ENCODE data around the gene PERCC1. TPM values are rescaled to one million over a fixed set of nuclear protein-coding genes. Genes with fewer than 3 reads are reported as not detected.

The PERCC1 gene
- total RNA-seq, 1 donor from 2014 or later: not detected

DNA sequence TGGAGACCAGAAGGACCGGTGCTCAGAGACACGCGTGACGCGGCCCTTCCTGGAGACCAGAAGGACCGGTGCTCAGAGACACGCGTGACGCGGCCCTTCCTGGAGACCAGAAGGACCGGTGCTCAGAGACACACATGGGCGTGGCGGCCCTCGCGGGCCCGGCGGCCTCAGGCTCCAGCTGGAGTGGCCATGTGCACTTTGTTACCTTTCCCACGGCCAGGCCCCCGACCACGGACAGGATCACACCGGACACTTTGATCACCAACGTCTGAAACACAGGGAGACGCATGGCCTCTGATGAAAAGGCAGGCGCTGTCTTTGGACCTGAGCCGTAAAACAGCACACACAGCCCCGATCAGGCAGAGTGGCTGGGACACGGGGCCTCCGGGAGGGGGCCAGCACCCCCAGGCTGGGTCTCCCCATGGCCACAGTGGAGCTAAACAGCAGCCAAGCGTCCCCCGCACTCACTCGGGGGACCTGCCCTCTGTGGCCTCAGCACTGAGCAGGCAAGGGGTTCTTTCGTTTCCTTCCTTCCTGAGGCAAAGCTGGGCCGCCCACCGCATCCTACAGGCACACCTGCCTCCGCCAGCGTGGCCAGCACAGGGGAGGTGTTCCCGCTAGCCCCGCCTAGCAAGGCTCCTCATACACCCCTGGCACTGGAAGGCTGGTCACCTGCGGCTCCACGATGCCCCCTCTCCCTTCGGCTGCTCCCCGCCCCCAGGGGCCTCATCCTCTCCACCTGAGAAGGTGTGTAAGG is 26.8 kb downstream of the PERCC1 start:
- no peaks in the 10 kb centered on the region for H3K4me1 ChIP-seq
- H3K27me3 ChIP-seq: no peaks in the 10 kb centered on the region
- DNase-seq (ENCODE audit: extremely low spot score in 2 of 2): no peak
- H3K27ac ChIP-seq: no peak overlapping the region
- TF ChIP-seq, protein P1, sequence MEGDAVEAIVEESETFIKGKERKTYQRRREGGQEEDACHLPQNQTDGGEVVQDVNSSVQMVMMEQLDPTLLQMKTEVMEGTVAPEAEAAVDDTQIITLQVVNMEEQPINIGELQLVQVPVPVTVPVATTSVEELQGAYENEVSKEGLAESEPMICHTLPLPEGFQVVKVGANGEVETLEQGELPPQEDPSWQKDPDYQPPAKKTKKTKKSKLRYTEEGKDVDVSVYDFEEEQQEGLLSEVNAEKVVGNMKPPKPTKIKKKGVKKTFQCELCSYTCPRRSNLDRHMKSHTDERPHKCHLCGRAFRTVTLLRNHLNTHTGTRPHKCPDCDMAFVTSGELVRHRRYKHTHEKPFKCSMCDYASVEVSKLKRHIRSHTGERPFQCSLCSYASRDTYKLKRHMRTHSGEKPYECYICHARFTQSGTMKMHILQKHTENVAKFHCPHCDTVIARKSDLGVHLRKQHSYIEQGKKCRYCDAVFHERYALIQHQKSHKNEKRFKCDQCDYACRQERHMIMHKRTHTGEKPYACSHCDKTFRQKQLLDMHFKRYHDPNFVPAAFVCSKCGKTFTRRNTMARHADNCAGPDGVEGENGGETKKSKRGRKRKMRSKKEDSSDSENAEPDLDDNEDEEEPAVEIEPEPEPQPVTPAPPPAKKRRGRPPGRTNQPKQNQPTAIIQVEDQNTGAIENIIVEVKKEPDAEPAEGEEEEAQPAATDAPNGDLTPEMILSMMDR (IDR thresholded peaks at IDR 0.05): no peak
- TF ChIP-seq POLR2AphosphoS5 (IDR thresholded peaks at IDR 0.05; ENCODE audit: insufficient read depth in 1 of 2, low read depth in 1 of 2) (no peak), POLR2A (IDR thresholded peaks at IDR 0.05) (no peak)
- peaks cover 0 to 65% of the 10 kb centered on the region in 2 donors for H3K36me3 ChIP-seq
- H3K9me3 ChIP-seq: no peaks in the 10 kb centered on the region
- no peak overlapping the region for H3K4me3 ChIP-seq
- intact Hi-C loops (cut with DNase I): no loop called here

DNA sequence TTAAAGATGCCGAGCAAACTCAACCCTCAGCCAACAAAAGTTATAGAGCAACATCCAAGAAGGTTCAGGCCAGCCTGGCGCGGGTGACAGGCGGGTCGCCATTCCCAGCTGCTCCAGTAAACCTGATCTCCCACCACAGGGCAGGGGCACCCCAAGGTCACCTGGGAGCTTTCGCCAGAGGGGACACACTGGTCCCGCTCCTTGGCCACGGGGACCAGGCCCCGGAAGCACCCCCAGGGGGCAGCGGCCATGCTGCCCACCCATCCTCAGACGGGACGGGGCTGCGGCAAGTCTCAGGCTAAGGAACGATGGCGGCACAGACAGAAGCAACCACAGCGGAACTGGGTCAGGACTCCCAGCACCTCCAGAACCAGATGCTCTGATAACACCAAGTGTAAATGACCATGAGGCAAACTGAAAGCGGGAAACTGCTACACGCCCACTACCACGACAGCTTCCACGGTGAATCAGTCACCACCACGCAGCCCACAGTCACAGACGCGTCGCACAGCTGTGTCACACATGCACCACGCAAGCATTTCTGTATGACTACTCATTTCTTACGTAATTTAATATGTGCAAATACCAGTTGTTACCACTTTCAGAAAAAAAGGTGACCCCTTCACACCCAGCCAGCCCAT is 27.6 kb downstream of the PERCC1 start:
- Histone ChIP-seq H3K9me3 (no peaks in the 10 kb centered on the region), H3K27me3 (no peaks in the 10 kb centered on the region), H3K36me3 (peaks cover 0 to 58% of the 10 kb centered on the region in 2 donors), H3K4me3 (no peak overlapping the region), H3K4me1 (no peaks in the 10 kb centered on the region), H3K27ac (no peak overlapping the region)
- DNase-seq (ENCODE audit: extremely low spot score in 2 of 2): no peak
- TF ChIP-seq POLR2A (IDR thresholded peaks at IDR 0.05) (no peak), POLR2AphosphoS5 (IDR thresholded peaks at IDR 0.05; ENCODE audit: insufficient read depth in 1 of 2, low read depth in 1 of 2) (no peak)
- TF ChIP-seq, protein P1 (IDR thresholded peaks at IDR 0.05): no peak
- intact Hi-C loops (cut with DNase I): no loop called here

DNA sequence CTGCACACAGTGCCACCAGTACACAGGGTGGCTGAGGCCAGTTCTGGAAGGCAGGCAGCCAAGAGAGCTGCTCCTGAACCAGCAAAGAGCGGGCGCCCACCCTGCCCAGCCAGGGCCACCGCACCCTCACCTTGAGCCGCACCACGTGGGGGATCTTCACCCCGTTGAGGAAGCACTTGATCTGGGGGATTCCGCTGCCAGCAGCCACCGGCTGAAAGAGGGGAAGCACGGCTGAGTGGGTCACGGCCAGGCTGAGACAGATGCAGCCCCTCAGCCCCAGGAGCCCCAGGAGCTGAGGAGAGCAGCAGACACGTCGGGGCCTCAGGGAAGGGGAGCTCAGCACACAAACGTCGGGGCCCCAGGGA is 28.1 kb downstream of the PERCC1 start:
- intact Hi-C loops (cut with DNase I): no loop called here

DNA sequence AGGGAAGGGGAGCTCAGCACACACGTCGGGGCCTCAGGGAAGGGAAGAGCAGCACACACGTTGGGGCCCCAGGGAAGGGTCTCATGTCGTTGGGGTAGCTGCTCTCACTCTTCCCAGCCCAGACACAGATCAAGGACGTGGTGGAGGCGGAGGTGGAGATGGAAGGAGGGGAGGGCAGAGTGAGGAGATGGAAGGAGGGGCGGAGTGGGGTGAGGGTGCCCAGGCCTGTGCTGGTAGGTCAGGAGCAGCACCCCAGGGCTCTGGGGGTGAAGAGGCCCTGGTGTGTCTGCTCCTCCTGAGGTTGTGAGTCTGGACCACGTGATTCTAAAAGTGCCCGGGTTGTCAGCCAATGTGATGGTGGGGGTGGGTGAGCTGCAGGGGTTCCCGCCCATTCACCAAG is 29.1 kb downstream of the PERCC1 start:
- Histone ChIP-seq H3K36me3 (peaks cover 0 to 51% of the 10 kb centered on the region in 2 donors), H3K27ac (no peak overlapping the region), H3K9me3 (no peaks in the 10 kb centered on the region), H3K4me3 (no peak overlapping the region), H3K4me1 (no peaks in the 10 kb centered on the region), H3K27me3 (no peaks in the 10 kb centered on the region)
- DNase-seq (ENCODE audit: extremely low spot score in 2 of 2): no peak
- intact Hi-C loops (cut with DNase I): no loop called here
- TF ChIP-seq POLR2A (IDR thresholded peaks at IDR 0.05) (no peak), POLR2AphosphoS5 (IDR thresholded peaks at IDR 0.05; ENCODE audit: insufficient read depth in 1 of 2, low read depth in 1 of 2) (no peak)
- TF ChIP-seq, protein P1 (IDR thresholded peaks at IDR 0.05): no peak

More for the DNA sequence above, 28.1 kb downstream of the PERCC1 start:
- no peak overlapping the region for H3K27ac ChIP-seq
- TF ChIP-seq POLR2AphosphoS5 (IDR thresholded peaks at IDR 0.05; ENCODE audit: insufficient read depth in 1 of 2, low read depth in 1 of 2): no peak
- TF ChIP-seq, protein P1 (IDR thresholded peaks at IDR 0.05): no peak
- no peak for DNase-seq (ENCODE audit: extremely low spot score in 2 of 2)
- H3K4me3 ChIP-seq: no peak overlapping the region
- H3K9me3 ChIP-seq: no peaks in the 10 kb centered on the region
- no peaks in the 10 kb centered on the region for H3K27me3 ChIP-seq
- H3K36me3 ChIP-seq: peaks cover 0 to 53% of the 10 kb centered on the region in 2 donors
- H3K4me1 ChIP-seq: no peaks in the 10 kb centered on the region

DNA sequence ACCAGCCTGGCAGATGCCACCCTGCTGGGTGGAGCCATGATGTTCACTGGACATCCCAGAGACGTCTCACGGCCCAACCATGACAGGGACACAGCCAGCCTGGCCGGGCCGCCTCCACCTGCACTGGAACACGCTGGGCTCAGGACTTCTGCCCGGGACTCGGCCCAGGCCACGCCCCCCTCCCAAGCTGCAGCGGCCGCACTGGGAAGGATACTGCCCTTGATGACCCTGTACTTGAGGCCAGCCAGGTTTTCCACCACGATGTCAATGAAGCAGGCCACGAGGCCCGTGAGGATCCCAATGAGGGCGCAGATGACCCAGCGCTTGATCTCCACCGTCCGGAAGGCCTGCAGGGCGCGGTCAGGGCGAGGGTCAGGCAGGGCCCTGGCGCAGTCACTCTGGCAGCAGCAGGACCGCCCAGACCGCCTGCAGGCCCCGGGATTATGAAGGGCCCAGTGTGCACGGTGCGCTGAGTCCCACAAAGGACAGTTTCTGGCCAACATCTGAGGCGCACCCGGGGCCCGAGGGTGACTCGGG is 29.8 kb downstream of the PERCC1 start:
- TF ChIP-seq POLR2AphosphoS5 (IDR thresholded peaks at IDR 0.05; ENCODE audit: insufficient read depth in 1 of 2, low read depth in 1 of 2) (no peak), POLR2A (IDR thresholded peaks at IDR 0.05) (no peak)
- TF ChIP-seq, protein P1 (IDR thresholded peaks at IDR 0.05): no peak
- H3K36me3 ChIP-seq: peaks cover 0 to 44% of the 10 kb centered on the region in 2 donors
- H3K4me3 ChIP-seq: no peak overlapping the region
- no peaks in the 10 kb centered on the region for H3K27me3 ChIP-seq
- H3K27ac ChIP-seq: no peak overlapping the region
- H3K4me1 ChIP-seq: no peaks in the 10 kb centered on the region
- intact Hi-C loops (cut with DNase I): no loop called here
- no peak for DNase-seq (ENCODE audit: extremely low spot score in 2 of 2)
- no peaks in the 10 kb centered on the region for H3K9me3 ChIP-seq

All from vagina (tissue), 2 donors.